Measurements from ENCODE around the gene FBXO42.
A peak's percentile ranks its signal among the peaks of the same experiment; 100 is the strongest.

Gene FBXO42

GRCh38 chr1:16386454-16387113 is 34.3 kb upstream of the FBXO42 start:
- DNase-seq (ENCODE audit: insufficient read length) (no peak), FAIRE-seq (peak; percentile 46)
- TF ChIP-seq TAF1 (IDR thresholded peaks at IDR 0.05; ENCODE audit: borderline replicate concordance, low read depth, low read length) (no peak), POLR2AphosphoS5 (IDR thresholded peaks at IDR 0.05; ENCODE audit: low read depth, low read length) (no peak), POLR2A (IDR thresholded peaks at IDR 0.05; ENCODE audit: low read depth, low read length) (no peak)

- no peak for TF ChIP-seq POLR2AphosphoS5 (IDR thresholded peaks at IDR 0.05; ENCODE audit: low read depth, low read length)
- no peak for FAIRE-seq
- no peak for DNase-seq (ENCODE audit: insufficient read length)
Measured at GRCh38 chr1:16385659-16386453, 33.6 kb upstream of the FBXO42 start.

- FAIRE-seq: no peak
- TF ChIP-seq TAF1 (IDR thresholded peaks at IDR 0.05; ENCODE audit: borderline replicate concordance, low read depth, low read length) (no peak), POLR2AphosphoS5 (IDR thresholded peaks at IDR 0.05; ENCODE audit: low read depth, low read length) (no peak), POLR2A (IDR thresholded peaks at IDR 0.05; ENCODE audit: low read depth, low read length) (no peak)
- DNase-seq (ENCODE audit: insufficient read length): no peak
Measured at GRCh38 chr1:16383888-16384287, 31.6 kb upstream of the FBXO42 start.

- TF ChIP-seq TAF1 (IDR thresholded peaks at IDR 0.05; ENCODE audit: borderline replicate concordance, low read depth, low read length) (no peak), POLR2AphosphoS5 (IDR thresholded peaks at IDR 0.05; ENCODE audit: low read depth, low read length) (no peak), POLR2A (IDR thresholded peaks at IDR 0.05; ENCODE audit: low read depth, low read length) (no peak)
- DNase-seq (ENCODE audit: insufficient read length): no peak
Measured at GRCh38 chr1:16380868-16381267, 28.6 kb upstream of the FBXO42 start.

GRCh38 chr1:16378443-16378842 is 26.2 kb upstream of the FBXO42 start:
- FAIRE-seq (no peak), DNase-seq (ENCODE audit: insufficient read length) (no peak)
- no peak for TF ChIP-seq POLR2A (IDR thresholded peaks at IDR 0.05; ENCODE audit: low read depth, low read length)
- no peak for TF ChIP-seq POLR2AphosphoS5 (IDR thresholded peaks at IDR 0.05; ENCODE audit: low read depth, low read length)
- no peak for TF ChIP-seq TAF1 (IDR thresholded peaks at IDR 0.05; ENCODE audit: borderline replicate concordance, low read depth, low read length)

More at GRCh38 chr1:16380868-16381267, 28.6 kb upstream of the FBXO42 start:
- FAIRE-seq: no peak

- no peak for TF ChIP-seq POLR2AphosphoS5 (IDR thresholded peaks at IDR 0.05; ENCODE audit: low read depth, low read length)
- no peak for TF ChIP-seq TAF1 (IDR thresholded peaks at IDR 0.05; ENCODE audit: borderline replicate concordance, low read depth, low read length)
- TF ChIP-seq POLR2A (IDR thresholded peaks at IDR 0.05; ENCODE audit: low read depth, low read length): no peak
- FAIRE-seq (no peak), DNase-seq (ENCODE audit: insufficient read length) (no peak)
Measured at GRCh38 chr1:16376971-16377370, 24.7 kb upstream of the FBXO42 start.

GRCh38 chr1:16375521-16376340 is 23.5 kb upstream of the FBXO42 start:
- FAIRE-seq (no peak), DNase-seq (ENCODE audit: insufficient read length) (no peak)
- TF ChIP-seq POLR2A (IDR thresholded peaks at IDR 0.05; ENCODE audit: low read depth, low read length) (no peak), TAF1 (IDR thresholded peaks at IDR 0.05; ENCODE audit: borderline replicate concordance, low read depth, low read length) (no peak), POLR2AphosphoS5 (IDR thresholded peaks at IDR 0.05; ENCODE audit: low read depth, low read length) (no peak)

GRCh38 chr1:16374266-16374665 is 22.0 kb upstream of the FBXO42 start:
- TF ChIP-seq TAF1 (IDR thresholded peaks at IDR 0.05; ENCODE audit: borderline replicate concordance, low read depth, low read length): no peak
- TF ChIP-seq POLR2AphosphoS5 (IDR thresholded peaks at IDR 0.05; ENCODE audit: low read depth, low read length): no peak
- TF ChIP-seq POLR2A (IDR thresholded peaks at IDR 0.05; ENCODE audit: low read depth, low read length): no peak
- DNase-seq (ENCODE audit: insufficient read length) (no peak), FAIRE-seq (no peak)

DNA sequence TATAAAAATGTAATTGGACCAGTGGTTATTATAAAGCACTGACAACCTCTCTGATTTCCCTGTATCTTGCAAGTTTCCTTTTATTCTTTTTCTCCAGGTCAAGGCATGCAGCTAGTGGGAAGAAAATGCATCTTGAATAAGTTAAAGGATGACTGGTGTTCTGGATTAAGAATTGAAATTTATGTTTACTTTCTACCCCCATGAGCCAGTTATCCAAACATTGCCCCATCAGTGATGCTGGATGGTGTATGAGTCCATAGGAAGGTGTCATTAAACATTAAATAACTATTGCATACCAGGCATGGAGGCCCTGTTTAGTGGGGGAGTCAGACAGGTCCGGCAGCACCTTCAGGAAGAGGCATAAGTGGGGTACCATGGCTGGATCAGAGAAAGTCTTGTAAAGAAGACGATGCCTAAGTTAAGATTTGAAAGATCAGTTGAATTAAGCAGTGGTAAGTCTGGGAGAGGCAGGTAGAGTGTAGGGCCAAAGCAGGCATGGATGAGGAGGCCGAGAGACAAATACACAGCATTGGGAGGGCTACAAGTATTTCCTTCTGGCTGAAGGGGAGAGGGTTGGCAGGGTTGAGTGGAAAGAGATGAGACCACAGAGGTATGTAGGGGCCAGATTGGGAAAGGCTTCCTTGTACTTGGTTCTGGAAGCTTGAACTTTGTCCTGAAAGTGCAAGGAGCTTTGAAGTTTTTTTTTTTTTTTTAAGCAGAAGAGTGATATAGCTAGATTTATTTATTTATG is 20.4 kb upstream of the FBXO42 start:
- FAIRE-seq (no peak), DNase-seq (ENCODE audit: insufficient read length) (no peak)
- TF ChIP-seq TAF1 (IDR thresholded peaks at IDR 0.05; ENCODE audit: borderline replicate concordance, low read depth, low read length) (no peak), POLR2AphosphoS5 (IDR thresholded peaks at IDR 0.05; ENCODE audit: low read depth, low read length) (no peak), POLR2A (IDR thresholded peaks at IDR 0.05; ENCODE audit: low read depth, low read length) (no peak)

GRCh38 chr1:16371725-16372124 is 19.4 kb upstream of the FBXO42 start:
- FAIRE-seq (no peak), DNase-seq (ENCODE audit: insufficient read length) (no peak)
- TF ChIP-seq POLR2A (IDR thresholded peaks at IDR 0.05; ENCODE audit: low read depth, low read length): no peak

DNA sequence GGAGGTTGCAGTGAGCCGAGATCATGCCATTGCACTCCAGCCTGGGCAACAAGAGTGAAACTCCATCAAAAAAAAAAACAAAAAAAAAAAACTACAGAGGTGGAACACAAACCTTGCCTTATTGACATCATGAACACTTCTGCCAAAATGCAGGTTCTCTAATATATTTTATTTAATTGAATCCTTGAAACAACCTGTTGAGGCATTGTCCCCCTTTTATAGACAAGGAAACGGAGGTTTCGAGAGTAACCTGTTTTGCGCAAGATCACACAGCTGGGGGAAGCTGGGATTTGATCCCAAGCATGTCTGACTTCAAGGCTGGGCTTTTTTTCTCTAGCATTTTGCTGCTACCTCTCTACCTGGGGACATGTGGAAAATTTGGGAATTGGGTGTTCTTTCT is 17.5 kb upstream of the FBXO42 start:
- TF ChIP-seq POLR2A (IDR thresholded peaks at IDR 0.05; ENCODE audit: low read depth, low read length): no peak
- TF ChIP-seq POLR2AphosphoS5 (IDR thresholded peaks at IDR 0.05; ENCODE audit: low read depth, low read length): no peak
- no peak for TF ChIP-seq TAF1 (IDR thresholded peaks at IDR 0.05; ENCODE audit: borderline replicate concordance, low read depth, low read length)
- FAIRE-seq (no peak), DNase-seq (ENCODE audit: insufficient read length) (no peak)

All from GM12892 (cell line).